GM12878 (cell line): Measurements from ENCODE around the gene DCTN4. TPM values are rescaled to one million over a fixed set of nuclear protein-coding genes. Genes with fewer than 3 reads are reported as not detected.

Experiments
- ATF7 ChIP-seq: fragments of 450-650 bp; IDR thresholded peaks from 2 replicates; pipeline ENCODE4 v1.6.1; 2016; ENCODE audit warnings: low read depth, mild to moderate bottlenecking
- BCL11A ChIP-seq: IDR thresholded peaks from 2 replicates; pipeline ENCODE4 v1.6.1; 2011; ENCODE audit warnings: low read depth, low read length
- BMI1 ChIP-seq: fragments of 450-650 bp; IDR thresholded peaks from 2 replicates; pipeline ENCODE4 v1.6.1; 2016; ENCODE audit warnings: mild to moderate bottlenecking, moderate library complexity, borderline replicate concordance
- CEBPB ChIP-seq, 2 experiments: fragments of 150-350 bp in 1 of 2; IDR thresholded peaks; 2 replicates each; pipeline ENCODE4 v1.6.1; 2012 to 2014; ENCODE audit warnings: low read depth in 2 of 2, low read length in 2 of 2, borderline replicate concordance in 1 of 2, inconsistent platforms in 1 of 2
- CREB1 ChIP-seq: IDR thresholded peaks from 2 replicates; pipeline ENCODE4 v1.6.1; 2012; ENCODE audit warnings: low read depth, mild to moderate bottlenecking, inconsistent platforms
- CREM ChIP-seq: IDR thresholded peaks from 2 replicates; pipeline ENCODE4 v1.6.1; 2014; ENCODE audit warnings: antibody characterized with exemption, low read depth
- DPF2 ChIP-seq: fragments of 450-650 bp; IDR thresholded peaks from 2 replicates; pipeline ENCODE4 v1.6.1; 2017; ENCODE audit warnings: mild to moderate bottlenecking
- EGR1 ChIP-seq, 2 experiments: IDR thresholded peaks; 1 replicate in 1 of 2; 2 replicates in 1 of 2; pipeline ENCODE4 v1.6.1; 2011 to 2012; ENCODE audit warnings: low read depth in 2 of 2, low read length in 2 of 2, borderline replicate concordance in 1 of 2, mild to moderate bottlenecking in 1 of 2, moderate library complexity in 1 of 2
- EP300 ChIP-seq, 2 experiments: fragments of 150-350 bp in 1 of 2; IDR thresholded peaks; 2 replicates each; pipeline ENCODE4 v1.6.1; 2011 to 2012; ENCODE audit warnings: low read depth in 2 of 2, low read length in 2 of 2, borderline replicate concordance in 1 of 2, improper control_type of control experiment in 1 of 2, inconsistent platforms in 1 of 2; ENCODE audit not compliant: control insufficient read depth in 1 of 2
- HCFC1 ChIP-seq: fragments of 150-350 bp; IDR thresholded peaks from 2 replicates; pipeline ENCODE4 v1.6.1; 2014; ENCODE audit warnings: low read length
- NFYA ChIP-seq: IDR thresholded peaks from 2 replicates; pipeline ENCODE4 v1.6.1; 2011; ENCODE audit warnings: low read depth, mild to moderate bottlenecking, low read length, improper control_type of control experiment, borderline replicate concordance
- NR2F1 ChIP-seq: fragments of 450-650 bp; conservative IDR thresholded peaks from 2 replicates; pipeline ENCODE4 v1.6.1; 2017; ENCODE audit warnings: mild to moderate bottlenecking
- PML ChIP-seq: IDR thresholded peaks from 2 replicates; pipeline ENCODE4 v1.6.1; 2012; ENCODE audit warnings: low read length, inconsistent platforms
- RAD51 ChIP-seq: fragments of 450-650 bp; IDR thresholded peaks from 2 replicates; pipeline ENCODE4 v1.6.1; 2016; ENCODE audit warnings: moderate library complexity, mild to moderate bottlenecking, inconsistent platforms
- RFX5 ChIP-seq: IDR thresholded peaks from 2 replicates; pipeline ENCODE4 v1.6.1; 2011; ENCODE audit warnings: low read depth, low read length, improper control_type of control experiment
- SMAD1 ChIP-seq: fragments of 450-650 bp; IDR thresholded peaks from 2 replicates; pipeline ENCODE4 v1.6.1; 2018; ENCODE audit warnings: mild to moderate bottlenecking, low read depth; ENCODE audit not compliant: partially characterized antibody
- TCF7 ChIP-seq: IDR thresholded peaks from 2 replicates; pipeline ENCODE4 v1.6.1; 2014; ENCODE audit warnings: antibody characterized with exemption, borderline replicate concordance
- ZNF687 ChIP-seq: fragments of 450-650 bp; IDR thresholded peaks from 2 replicates; pipeline ENCODE4 v1.6.1; 2017; ENCODE audit warnings: mild to moderate bottlenecking, moderate library complexity
- polyA plus RNA-seq, 11 experiments: library from polyadenylated mRNA; depleted of rRNA in 4 of 11; unstranded in 6 of 11; stranded (reverse) in 5 of 11; fragments of >200 nt; fragmentation: Nextera tagmentation in 4 of 11; fragmentation: Illumina TruSeq in 1 of 11; extraction: Ambion mirVana in 4 of 11; extraction: Trizol in 1 of 11; gene quantifications; 1 replicate in 1 of 11; 2 replicates in 10 of 11; pipeline versions ENCODE4 v1.2.1 to v1.2.3, GENCODE V29; 2011 to 2016; ENCODE audit warnings: inconsistent platforms in 2 of 11, missing spikeins in 2 of 11, low read depth in 1 of 11
- total RNA-seq, 4 experiments: library from RNA; depleted of rRNA in 3 of 4; stranded (reverse); fragments of >200 nt in 3 of 4; fragmentation: Illumina TruSeq in 1 of 4; extraction: Trizol in 1 of 4; gene quantifications; 2 replicates each; pipeline versions ENCODE4 v1.2.1 to v1.2.3, GENCODE V29; 2013 to 2021
- TF ChIP-seq, protein P1 (sequence below): fragments of 450-650 bp; IDR thresholded peaks from 2 replicates; pipeline ENCODE4 v1.6.1; 2017; ENCODE audit warnings: antibody characterized with exemption, mild to moderate bottlenecking, moderate library complexity
- TF ChIP-seq, protein P2 (sequence below): fragments of 450-650 bp; IDR thresholded peaks from 2 replicates; pipeline ENCODE4 v1.6.1; 2017; ENCODE audit warnings: mild to moderate bottlenecking, low read depth, inconsistent platforms; ENCODE audit not compliant: poor library complexity, severe bottlenecking

Gene DCTN4
- total and polyA plus RNA-seq, 10 of the 15 experiments (the other 5 are each of a cell fraction or from before 2014, with no cell fraction given), result 7.6 to 27.8 (median 18.0) TPM

- TF ChIP-seq EP300 (IDR thresholded peaks at IDR 0.05; ENCODE audit: borderline replicate concordance in 1 of 2, control insufficient read depth in 1 of 2, low read depth in 2 of 2, low read length in 2 of 2), result peak in 1 of 2 experiments; percentile 38; a peak in 1 of 4 replicates
- TF ChIP-seq NR2F1, result no peak
- TF ChIP-seq CEBPB (IDR thresholded peaks at IDR 0.05; ENCODE audit: borderline replicate concordance in 1 of 2, low read depth in 2 of 2, low read length in 2 of 2), result no peak
- no peak for TF ChIP-seq SMAD1
- no peak for TF ChIP-seq PML
- no peak for TF ChIP-seq HCFC1
- TF ChIP-seq DPF2, result 0 out of 2 replicates have a peak, but pooled peaks have one; percentile 16
- peak; percentile 53; the same call in 1 of the 2 replicates for TF ChIP-seq CREM
- no peak for TF ChIP-seq BMI1
- peak in 1 of 2 experiments; percentile 89; a peak in 2 of 3 replicates for TF ChIP-seq EGR1 (IDR thresholded peaks at IDR 0.05; ENCODE audit: borderline replicate concordance in 1 of 2, low read depth in 2 of 2, low read length in 2 of 2)
- no peak for TF ChIP-seq ZNF687
- no peak for TF ChIP-seq NFYA
- TF ChIP-seq RFX5, result no peak
- TF ChIP-seq TCF7, result no peak
- peak; percentile 36; the same call in 1 of the 2 replicates for TF ChIP-seq ATF7
- TF ChIP-seq BCL11A, result peak; percentile 74; the same call in 1 of the 2 replicates
- TF ChIP-seq CREB1, result 0 out of 2 replicates have a peak, but pooled peaks have one; percentile 25
- TF ChIP-seq, protein P1, sequence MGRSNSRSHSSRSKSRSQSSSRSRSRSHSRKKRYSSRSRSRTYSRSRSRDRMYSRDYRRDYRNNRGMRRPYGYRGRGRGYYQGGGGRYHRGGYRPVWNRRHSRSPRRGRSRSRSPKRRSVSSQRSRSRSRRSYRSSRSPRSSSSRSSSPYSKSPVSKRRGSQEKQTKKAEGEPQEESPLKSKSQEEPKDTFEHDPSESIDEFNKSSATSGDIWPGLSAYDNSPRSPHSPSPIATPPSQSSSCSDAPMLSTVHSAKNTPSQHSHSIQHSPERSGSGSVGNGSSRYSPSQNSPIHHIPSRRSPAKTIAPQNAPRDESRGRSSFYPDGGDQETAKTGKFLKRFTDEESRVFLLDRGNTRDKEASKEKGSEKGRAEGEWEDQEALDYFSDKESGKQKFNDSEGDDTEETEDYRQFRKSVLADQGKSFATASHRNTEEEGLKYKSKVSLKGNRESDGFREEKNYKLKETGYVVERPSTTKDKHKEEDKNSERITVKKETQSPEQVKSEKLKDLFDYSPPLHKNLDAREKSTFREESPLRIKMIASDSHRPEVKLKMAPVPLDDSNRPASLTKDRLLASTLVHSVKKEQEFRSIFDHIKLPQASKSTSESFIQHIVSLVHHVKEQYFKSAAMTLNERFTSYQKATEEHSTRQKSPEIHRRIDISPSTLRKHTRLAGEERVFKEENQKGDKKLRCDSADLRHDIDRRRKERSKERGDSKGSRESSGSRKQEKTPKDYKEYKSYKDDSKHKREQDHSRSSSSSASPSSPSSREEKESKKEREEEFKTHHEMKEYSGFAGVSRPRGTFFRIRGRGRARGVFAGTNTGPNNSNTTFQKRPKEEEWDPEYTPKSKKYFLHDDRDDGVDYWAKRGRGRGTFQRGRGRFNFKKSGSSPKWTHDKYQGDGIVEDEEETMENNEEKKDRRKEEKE, result no peak
- TF ChIP-seq, protein P2, sequence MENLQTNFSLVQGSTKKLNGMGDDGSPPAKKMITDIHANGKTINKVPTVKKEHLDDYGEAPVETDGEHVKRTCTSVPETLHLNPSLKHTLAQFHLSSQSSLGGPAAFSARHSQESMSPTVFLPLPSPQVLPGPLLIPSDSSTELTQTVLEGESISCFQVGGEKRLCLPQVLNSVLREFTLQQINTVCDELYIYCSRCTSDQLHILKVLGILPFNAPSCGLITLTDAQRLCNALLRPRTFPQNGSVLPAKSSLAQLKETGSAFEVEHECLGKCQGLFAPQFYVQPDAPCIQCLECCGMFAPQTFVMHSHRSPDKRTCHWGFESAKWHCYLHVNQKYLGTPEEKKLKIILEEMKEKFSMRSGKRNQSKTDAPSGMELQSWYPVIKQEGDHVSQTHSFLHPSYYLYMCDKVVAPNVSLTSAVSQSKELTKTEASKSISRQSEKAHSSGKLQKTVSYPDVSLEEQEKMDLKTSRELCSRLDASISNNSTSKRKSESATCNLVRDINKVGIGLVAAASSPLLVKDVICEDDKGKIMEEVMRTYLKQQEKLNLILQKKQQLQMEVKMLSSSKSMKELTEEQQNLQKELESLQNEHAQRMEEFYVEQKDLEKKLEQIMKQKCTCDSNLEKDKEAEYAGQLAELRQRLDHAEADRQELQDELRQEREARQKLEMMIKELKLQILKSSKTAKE, result no peak
- TF ChIP-seq RAD51, result no peak
Measured at GRCh38 chr5:150789943-150790611, 31.3 kb upstream of the DCTN4 start (continued).
